GM21360 (cell line): ENCODE measurements around the gene EAPP.
"Not testable (repeated sequence)": the region's sequence is repeated elsewhere in the genome, so short reads cannot be mapped to it uniquely, and the experiment has no call there.

Experiments
- ATAC-seq: cut with Tn5 transposase; IDR thresholded peaks from one replicate; pipeline ENCODE4 v1.9.1; 2021; ENCODE audit warnings: mild to moderate bottlenecking, moderate library complexity; ENCODE audit not compliant: unreplicated experiment

The EAPP gene, protein sequence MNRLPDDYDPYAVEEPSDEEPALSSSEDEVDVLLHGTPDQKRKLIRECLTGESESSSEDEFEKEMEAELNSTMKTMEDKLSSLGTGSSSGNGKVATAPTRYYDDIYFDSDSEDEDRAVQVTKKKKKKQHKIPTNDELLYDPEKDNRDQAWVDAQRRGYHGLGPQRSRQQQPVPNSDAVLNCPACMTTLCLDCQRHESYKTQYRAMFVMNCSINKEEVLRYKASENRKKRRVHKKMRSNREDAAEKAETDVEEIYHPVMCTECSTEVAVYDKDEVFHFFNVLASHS

DNA sequence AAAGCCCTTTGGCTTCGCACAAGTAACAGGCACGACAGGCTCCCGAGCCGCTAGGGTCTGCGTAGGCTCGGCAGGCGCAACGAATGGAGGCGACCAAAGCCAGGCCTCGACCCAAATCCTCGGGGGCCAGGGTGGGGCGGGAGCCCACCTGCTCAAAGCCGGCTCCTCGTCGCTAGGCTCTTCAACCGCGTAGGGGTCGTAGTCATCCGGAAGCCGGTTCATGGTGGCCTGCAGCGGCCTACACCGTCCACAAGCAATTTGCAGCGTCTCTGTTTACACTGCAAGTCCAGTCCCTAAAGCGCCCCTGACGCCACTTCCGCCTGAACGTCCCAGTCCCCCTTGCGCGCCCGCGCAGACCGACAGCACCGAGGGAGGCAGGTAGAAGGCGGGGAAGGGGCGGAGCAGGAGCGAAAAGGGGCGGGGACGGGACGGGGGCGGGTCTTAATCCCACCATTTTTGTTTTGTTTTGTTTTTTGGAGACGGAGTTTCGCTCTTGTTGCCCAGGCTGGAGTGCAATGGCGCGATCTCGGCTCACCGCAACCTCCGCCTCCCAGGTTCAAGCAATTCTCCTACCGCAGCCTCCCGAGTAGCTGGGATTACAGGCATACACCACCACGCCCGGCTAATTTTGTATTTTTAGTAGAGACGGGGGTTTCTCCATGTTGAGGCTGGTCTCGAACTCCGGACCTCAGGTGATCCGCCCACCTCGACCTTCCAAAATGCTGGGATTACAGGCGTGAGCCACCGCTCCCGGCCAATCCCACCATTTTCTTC lies at the start of gene EAPP:
TSS of gene EAPP (minus strand) at position 295 of the 774 bp plus-strand sequence. CDS start at position 222, 73 bp downstream.
- peak; percentile 100 for ATAC-seq

DNA sequence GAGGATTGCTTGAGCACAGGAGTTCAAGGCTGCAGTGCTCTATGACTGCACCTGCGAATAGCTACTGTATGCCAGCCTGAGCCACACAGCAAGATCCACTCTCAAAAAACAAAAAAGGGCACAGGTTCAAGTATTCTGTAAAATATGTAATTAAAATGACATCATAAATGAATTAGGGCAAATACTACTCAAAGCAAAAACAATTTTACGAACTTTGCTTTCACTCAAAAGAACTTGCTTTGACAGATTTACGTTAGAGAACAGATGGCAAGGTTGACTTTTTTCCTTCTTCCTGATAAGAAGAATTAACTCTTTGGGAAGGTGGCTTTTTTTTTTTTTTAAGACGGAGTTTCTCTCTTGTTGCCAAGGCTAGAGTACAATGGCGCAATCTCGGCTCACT lies 44.0 kb upstream of the EAPP start:
- ATAC-seq = no peak

DNA sequence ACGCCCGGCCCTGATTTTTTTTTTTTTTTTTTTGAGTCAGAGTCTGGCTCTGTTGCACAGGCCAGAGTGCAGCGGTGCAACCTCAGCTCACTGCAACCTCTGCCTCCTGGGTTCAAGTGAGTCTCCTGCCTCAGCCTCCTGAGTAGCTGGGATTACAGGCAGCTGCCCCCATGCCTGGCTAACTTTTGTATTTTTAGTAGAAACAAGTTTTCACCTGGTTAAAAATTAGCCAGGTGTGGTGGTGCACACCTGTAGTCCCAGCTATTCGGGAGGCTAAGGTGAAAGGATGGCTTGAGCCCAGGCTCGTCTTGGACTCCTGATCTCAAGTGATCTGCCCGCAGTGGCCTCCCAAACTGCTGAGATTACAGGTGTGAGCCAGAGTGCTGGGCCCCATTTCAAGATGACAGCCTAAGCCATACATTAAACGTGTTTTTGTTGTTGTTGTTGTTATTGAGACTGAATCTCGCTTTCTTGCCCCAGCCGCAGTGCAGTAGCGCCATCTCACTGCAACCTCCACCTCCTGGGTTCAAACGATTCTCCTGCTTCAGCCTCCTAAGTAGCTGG lies 42.7 kb upstream of the EAPP start:
- ATAC-seq = no peak

DNA sequence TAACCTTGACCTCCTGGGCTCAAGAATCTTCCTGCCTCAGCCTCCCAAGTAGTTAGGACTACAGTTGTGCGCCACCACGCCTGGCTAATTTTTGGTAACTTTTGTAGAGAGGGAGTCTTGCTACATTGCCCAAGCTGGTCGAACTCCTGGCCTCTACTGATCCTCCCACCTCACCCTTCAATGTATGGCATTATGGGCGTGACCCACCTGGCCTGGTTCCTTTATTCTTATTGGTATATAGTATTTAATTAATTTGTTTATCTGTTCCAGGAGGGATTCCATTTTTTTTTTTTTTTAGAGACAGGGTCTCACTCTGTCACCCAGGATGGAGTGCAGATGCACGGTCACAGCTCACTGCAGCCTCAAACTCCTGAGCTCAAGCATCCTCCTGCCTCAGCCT lies 40.9 kb upstream of the EAPP start:
- ATAC-seq = no peak

DNA sequence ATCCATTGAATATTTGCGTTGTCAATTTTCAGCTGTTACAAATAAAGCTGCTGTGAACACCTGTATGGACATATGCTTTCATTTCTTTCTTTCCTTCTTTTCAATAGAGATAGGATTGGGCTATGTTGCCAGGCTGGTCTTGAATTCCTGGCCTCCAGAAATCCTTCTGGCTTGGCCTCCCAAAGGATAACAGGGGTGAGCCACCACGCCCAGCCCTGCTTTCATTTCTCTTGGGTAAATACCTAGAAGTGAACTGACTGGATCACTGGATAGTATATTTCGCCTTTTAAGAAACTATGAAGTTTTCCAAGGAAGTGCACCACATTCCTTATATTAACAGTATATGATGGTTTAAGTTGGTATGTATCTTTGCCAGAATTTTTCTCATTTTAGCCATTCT lies 32.3 kb upstream of the EAPP start:
- no peak for ATAC-seq

DNA sequence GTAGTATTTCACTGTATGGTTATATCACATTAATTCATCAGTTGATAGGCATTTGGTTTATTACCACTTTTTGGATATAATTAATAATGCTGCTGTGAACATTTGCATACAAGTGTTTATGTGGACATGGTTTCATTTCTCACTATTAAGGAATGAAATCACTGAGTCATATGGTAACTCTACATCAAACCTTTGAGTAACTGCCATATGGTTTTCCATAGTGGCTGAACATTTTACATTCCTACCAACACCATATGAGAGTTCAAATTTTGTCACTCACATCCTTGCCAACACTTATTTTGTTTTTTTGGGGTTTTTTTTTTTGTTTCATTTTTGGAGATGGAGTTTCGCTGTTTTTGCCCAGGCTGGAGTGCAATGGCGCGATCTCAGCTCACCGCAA lies 30.2 kb upstream of the EAPP start:
- no peak for ATAC-seq

DNA sequence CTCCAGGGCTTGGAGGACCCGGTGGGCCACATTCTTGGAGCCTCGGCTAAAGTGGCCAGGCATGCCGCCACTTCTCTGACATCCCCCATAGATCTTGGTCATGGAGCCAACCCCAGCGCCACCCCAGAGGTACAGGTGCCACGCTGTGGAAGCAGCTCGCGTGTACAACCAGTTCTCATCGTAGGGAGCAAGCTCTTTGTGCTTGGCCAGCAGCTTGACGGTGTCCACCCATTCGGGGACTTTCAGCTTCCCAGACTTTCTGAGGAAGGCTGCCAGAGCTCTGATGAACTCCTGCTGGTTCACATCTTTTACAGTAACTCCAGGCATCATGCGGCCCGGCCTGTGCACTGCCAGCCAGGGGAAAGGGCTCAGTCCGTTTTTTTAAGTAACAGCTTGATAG lies 29.3 kb upstream of the EAPP start:
- ATAC-seq = no peak

DNA sequence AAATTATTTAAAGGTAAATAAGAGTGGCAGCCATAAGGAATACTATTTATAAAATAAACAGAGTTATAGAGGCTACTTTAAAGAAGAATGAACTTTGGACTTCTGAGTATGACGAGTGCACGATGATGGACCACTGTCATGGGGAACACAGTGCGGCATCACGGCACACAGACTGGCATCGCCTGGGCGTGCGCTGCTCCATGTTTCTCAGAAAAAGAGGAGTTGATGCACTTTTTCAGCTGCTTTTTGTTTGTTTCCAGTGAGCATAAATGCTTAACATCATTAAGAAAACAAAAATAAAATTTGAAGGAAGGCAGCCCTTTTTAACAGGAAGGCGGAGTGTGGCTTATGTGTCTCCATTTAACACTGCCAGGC lies 23.3 kb upstream of the EAPP start:
- no peak for ATAC-seq

DNA sequence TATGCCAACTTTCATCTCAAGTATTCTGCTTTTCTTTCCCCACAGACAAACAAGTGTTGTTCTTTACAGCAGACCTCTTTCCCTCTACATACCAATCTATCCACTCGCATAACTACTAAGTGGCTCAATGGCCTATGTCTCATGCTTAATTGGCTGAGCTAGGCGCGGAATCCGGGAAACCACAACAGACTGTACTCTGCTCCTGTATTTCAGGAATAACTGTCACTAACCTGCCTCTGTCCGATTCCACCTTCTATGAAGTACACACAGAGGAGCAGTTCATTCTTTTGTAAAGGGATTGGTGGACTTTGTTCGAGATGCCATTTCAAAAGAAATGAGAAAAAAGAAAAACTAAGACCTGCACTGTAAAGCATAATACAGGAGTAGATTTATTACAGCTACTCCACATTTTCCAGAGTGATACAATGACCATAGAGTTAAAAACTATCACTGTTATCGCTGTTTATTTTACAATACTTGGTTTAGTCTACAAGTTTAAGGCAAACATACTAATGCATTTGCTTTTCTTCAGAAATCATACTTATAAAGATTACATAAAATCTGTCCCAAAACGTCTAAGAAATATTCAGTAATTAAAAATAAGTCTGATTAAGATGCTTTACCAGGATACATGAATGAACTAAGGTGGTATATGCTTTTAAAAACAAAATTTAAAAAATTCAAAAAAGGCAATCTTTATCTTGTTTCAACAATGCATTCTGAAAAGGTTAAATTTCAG lies 22.7 kb upstream of the EAPP start:
- ATAC-seq = not testable (repeated sequence)

DNA sequence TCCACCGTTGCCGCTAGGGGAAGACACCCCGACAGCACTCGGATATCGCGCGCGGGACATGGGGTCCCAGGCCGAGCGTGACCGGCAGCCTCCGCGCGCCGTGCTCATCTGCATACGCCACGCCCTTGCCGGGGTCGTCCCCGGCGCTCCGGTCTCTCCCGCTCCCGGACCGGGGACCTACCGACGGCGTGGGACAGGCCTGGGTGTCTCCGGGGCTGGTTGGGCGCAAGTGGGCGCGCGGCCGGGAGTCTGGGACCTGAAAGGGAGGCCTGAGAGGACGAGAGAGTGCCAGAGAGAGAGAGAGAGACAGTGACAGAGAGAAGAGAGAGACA lies 17.0 kb upstream of the EAPP start:
- ATAC-seq = peak; percentile 47

DNA sequence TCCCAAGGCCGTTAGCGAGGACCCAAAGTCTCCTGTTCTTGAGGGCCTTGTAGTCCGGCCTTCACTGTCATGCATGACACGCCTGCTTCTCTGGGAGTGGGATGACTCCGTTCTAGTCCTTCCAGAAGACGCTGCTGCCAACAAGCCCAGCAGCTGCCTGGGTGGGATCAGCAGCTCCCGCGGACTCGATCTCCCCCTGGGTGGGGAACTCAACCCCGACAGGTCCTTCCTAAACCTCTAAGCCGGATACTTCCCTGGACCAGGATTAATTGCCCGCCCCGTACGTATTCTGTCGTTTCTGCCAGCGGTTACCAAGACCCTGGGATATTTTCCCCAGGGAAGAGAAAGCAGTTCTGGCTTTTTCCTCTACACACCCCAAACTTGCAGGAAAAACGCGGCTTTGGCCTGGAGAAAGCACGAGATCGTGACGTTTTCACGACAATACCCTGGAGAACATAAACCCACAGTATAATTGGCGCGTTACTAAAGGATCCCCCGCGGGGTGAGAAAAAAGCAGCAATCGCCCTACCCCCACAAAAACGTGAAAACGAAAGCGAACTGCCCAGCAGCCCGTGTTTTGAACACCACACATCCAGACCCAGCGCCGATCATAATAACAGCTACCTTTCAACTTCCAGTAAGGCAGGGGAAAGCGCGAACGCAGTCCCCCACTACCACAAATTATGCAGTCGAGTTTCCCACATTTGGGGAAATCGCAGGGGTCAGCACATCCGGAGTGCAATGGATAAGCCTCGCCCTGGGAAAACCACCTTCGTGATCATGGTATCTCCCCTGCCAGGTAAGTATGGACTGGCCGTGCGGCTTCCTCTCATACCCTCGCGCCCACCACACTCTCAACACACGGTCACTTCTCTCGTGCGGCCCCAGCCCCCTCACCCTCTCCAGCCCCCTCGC lies 16.3 kb upstream of the EAPP start:
- ATAC-seq = peak; percentile 62

DNA sequence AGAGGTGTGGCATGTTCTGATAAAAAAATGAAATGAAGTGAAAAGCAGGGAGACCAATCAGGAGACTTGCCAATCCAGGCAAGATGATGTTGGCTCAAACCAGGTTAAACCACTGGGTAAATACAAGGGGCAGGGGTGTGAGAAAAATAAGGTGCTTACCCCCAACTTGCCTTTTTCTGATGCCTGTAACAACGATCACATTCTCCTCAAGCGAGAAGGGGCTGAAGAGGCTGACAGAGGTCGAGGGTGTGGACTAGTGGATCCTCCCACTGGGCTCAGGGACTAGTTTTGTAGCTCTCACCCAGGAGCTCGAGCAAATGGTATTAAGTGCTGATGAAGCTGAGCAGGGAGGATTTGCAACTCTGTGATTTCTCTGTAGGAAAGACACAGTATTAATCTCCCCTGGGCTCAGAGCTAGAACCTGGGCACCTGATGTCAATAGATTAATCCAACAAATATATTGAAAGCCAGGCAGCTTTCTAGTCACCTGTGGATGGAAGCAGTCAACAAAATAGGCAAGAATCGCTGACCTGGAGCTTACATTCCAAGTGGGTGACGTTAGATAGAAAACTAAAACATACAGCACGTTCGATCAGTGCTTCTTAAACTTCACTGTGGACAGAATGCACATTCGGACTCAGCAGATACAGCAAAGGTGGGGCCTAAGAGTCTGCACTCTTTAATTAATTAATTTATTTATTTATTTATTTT lies 15.2 kb upstream of the EAPP start:
- ATAC-seq = no peak

DNA sequence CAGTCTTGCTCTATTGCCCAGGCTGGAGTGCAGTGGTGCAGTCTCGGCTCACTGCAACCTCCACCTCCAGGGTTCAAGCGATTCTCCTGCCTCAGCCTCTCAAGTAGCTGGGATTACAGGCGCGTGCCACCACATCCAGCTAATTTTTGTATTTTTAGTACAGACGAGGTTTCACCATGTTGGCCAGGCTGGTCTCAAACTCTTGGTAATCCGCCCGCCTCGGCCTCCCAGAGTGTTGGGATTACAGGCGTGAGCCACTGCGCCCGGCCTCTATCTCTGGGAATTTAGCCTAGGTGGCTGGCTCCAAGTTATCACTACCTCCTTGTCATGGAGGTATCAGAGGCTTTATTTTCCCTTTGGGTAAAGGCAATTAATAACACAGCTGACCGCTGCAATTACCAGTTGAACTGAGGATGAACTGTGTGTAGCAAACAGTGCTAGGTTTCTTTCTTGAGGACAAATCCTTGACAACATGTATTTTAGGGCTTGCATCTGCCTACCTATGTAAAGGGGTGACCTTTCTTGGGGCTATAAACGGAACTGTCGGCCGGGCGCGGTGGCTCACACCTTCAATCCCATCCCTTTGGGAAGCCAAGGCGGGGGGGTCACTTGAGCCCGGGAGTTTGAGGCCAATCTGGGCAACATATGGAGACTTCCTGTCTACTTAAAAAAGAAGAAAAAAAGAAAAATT lies 9.9 kb upstream of the EAPP start:
- not testable (repeated sequence) for ATAC-seq

DNA sequence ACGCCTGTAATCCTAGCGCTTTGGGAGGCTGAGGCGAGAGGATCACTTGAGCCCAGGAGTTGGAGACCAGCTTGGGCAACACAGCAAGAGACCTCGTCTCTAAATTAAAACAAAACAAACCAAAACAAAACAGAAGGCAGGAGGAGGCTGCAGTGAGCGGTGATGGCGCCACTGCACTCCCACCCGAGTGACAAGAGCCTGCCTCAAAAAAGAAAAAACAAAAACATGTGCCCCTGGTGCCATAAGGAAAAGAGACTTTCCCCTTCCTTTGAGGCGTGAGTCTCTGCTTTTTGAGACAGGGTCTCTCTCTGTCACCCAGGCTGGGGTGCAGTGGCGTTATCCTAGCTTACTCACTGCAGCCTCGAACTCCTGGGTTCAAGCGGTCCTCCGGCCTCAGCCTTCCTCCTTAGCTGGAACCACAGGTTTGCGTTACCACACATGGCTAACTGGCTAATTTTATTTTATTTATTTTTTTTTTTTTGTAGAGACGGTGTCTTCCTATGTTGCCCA lies 9.0 kb upstream of the EAPP start:
- ATAC-seq = no peak

DNA sequence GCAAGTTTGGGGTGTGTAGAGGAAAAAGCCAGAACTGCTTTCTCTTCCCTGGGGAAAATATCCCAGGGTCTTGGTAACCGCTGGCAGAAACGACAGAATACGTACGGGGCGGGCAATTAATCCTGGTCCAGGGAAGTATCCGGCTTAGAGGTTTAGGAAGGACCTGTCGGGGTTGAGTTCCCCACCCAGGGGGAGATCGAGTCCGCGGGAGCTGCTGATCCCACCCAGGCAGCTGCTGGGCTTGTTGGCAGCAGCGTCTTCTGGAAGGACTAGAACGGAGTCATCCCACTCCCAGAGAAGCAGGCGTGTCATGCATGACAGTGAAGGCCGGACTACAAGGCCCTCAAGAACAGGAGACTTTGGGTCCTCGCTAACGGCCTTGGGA lies 7.6 kb upstream of the EAPP start:
- peak; percentile 31 for ATAC-seq

DNA sequence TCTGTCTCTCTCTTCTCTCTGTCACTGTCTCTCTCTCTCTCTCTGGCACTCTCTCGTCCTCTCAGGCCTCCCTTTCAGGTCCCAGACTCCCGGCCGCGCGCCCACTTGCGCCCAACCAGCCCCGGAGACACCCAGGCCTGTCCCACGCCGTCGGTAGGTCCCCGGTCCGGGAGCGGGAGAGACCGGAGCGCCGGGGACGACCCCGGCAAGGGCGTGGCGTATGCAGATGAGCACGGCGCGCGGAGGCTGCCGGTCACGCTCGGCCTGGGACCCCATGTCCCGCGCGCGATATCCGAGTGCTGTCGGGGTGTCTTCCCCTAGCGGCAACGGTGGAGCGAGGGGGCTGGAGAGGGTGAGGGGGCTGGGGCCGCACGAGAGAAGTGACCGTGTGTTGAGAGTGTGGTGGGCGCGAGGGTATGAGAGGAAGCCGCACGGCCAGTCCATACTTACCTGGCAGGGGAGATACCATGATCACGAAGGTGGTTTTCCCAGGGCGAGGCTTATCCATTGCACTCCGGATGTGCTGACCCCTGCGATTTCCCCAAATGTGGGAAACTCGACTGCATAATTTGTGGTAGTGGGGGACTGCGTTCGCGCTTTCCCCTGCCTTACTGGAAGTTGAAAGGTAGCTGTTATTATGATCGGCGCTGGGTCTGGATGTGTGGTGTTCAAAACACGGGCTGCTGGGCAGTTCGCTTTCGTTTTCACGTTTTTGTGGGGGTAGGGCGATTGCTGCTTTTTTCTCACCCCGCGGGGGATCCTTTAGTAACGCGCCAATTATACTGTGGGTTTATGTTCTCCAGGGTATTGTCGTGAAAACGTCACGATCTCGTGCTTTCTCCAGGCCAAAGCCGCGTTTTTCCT lies 7.0 kb upstream of the EAPP start:
- ATAC-seq = peak; percentile 60

DNA sequence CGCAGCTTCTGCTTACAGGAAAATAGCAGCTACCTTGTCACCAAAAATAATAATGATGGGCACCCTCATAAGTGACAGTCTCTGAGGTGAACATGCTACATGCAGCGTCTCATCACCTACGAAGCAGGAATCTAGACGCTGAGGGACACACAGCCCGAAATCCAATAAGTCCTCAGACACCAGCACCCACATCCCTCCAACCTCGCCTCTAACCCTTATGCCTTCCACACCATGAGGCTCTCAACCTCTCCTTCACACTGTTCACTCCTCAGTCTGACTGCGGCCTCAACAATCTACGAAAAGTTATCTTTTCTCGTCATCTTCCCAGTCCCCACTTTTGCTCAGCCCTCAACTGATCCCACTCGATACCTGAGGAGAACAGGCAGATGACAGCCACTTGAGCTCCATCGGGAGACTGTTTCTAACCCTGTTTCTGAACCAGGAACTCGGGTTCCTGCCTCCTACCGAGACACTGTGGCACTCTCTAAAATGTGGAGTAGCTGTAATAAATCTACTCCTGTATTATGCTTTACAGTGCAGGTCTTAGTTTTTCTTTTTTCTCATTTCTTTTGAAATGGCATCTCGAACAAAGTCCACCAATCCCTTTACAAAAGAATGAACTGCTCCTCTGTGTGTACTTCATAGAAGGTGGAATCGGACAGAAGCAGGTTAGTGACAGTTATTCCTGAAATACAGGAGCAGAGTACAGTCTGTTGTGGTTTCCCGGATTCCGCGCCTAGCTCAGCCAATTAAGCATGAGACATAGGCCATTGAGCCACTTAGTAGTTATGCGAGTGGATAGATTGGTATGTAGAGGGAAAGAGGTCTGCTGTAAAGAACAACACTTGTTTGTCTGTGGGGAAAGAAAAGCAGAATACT lies 919 bp upstream of the EAPP start:
- not testable (repeated sequence) for ATAC-seq
